ENCODE data around the gene SRPX2. TPM values are rescaled to one million over a fixed set of nuclear protein-coding genes. Genes with fewer than 3 reads are reported as not detected.

The SRPX2 gene
- total RNA-seq, 3 donors from 2014 or later: 3.3 to 17.6 (median 13.9) TPM

- H3K4me1 ChIP-seq (ENCODE audit: low read depth): no peaks in the 10 kb centered on the region
- intact Hi-C loops (cut with DNase I, micrococcal nuclease): no loop called here
- TF ChIP-seq CTCF (IDR thresholded peaks at IDR 0.05): no peak
- DNase-seq (no peak), ATAC-seq (no peak)
- H3K36me3 ChIP-seq (ENCODE audit: low read depth): no peaks in the 10 kb centered on the region
- no peak overlapping the region for H3K4me3 ChIP-seq
- H3K9me3 ChIP-seq: no peaks in the 10 kb centered on the region
These were observed 9.0 kb upstream of the SRPX2 start for GRCh38 chrX:100635040-100635439.

- no peak for TF ChIP-seq CTCF (IDR thresholded peaks at IDR 0.05)
- Histone ChIP-seq H3K9me3 (no peaks in the 10 kb centered on the region), H3K36me3 (ENCODE audit: low read depth) (no peaks in the 10 kb centered on the region), H3K4me1 (ENCODE audit: low read depth) (no peaks in the 10 kb centered on the region), H3K4me3 (peak overlapping the region; percentile 38)
- intact Hi-C loops (cut with DNase I, micrococcal nuclease): no loop called here
- ATAC-seq: peak; percentile 75
- peak in 1 of 3 donors; percentile 23 for DNase-seq
These were observed 8.0 kb upstream of the SRPX2 start for GRCh38 chrX:100635989-100636320.

GRCh38 chrX:100636321-100636991 is 7.5 kb upstream of the SRPX2 start, which contains the start of gene TSPAN6:
TSPAN6 (minus strand) TSS chrX:100636806; CDS start chrX:100636694, 112 bp downstream.
- Histone ChIP-seq H3K36me3 (ENCODE audit: low read depth) (no peaks in the 10 kb centered on the region), H3K4me3 (peak within 1 kb of the TSS; percentile 38), H3K4me1 (ENCODE audit: low read depth) (no peaks in the 10 kb centered on the region), H3K9me3 (no peaks in the 10 kb centered on the region)
- DNase-seq (peak; percentile 74 to 86 (median 84)), ATAC-seq (peak; percentile 97)
- intact Hi-C loops (cut with DNase I, micrococcal nuclease): no loop called here
- no peak for TF ChIP-seq CTCF (IDR thresholded peaks at IDR 0.05)

- no peaks in the 10 kb centered on the region for H3K36me3 ChIP-seq (ENCODE audit: low read depth)
- intact Hi-C loops (cut with DNase I, micrococcal nuclease): no loop called here
- H3K4me1 ChIP-seq (ENCODE audit: low read depth): peaks cover 3% of the 10 kb centered on the region
- H3K4me3 ChIP-seq: no peak overlapping the region
- ATAC-seq: no peak
- no peak for TF ChIP-seq CTCF (IDR thresholded peaks at IDR 0.05)
- no peak for DNase-seq
- H3K9me3 ChIP-seq: no peaks in the 10 kb centered on the region
These were observed 1.7 kb upstream of the SRPX2 start for GRCh38 chrX:100642290-100642689.

- H3K9me3 ChIP-seq: no peaks in the 10 kb centered on the region
- intact Hi-C loops (cut with DNase I, micrococcal nuclease): no loop called here
- H3K36me3 ChIP-seq (ENCODE audit: low read depth): no peaks in the 10 kb centered on the region
- TF ChIP-seq CTCF (IDR thresholded peaks at IDR 0.05): no peak
- DNase-seq (no peak), ATAC-seq (no peak)
- peaks cover 7% of the 10 kb centered on the region for H3K4me1 ChIP-seq (ENCODE audit: low read depth)
- no peak overlapping the region for H3K4me3 ChIP-seq
These were observed 787 bp upstream of the SRPX2 start for GRCh38 chrX:100643212-100643611.

- Histone ChIP-seq H3K36me3 (ENCODE audit: low read depth) (no peaks in the 10 kb centered on the region), H3K9me3 (no peaks in the 10 kb centered on the region), H3K4me1 (ENCODE audit: low read depth) (peaks cover 7% of the 10 kb centered on the region), H3K4me3 (no peak overlapping the region)
- ATAC-seq: no peak
- no peak for DNase-seq
- TF ChIP-seq CTCF (IDR thresholded peaks at IDR 0.05): no peak
- intact Hi-C loops (cut with DNase I, micrococcal nuclease): no loop called here
These were observed 1.1 kb downstream of the SRPX2 start for GRCh38 chrX:100645106-100645505.

Data from mucosa of descending colon (tissue), 3 donors.